WTC11 (cell line): ENCODE measurements around the gene GALM.

Experiments used
- CTCF ChIP-seq: fragments of 200-600 bp; IDR thresholded peaks from 2 replicates; pipeline ENCODE4 v1.8.0; 2022; ENCODE audit warnings: antibody characterized with exemption
- FOXP1 ChIP-seq: sonication (generic); formaldehyde crosslinking; IDR thresholded peaks from 2 replicates; pipeline ENCODE4 v1.8.0; 2022; ENCODE audit warnings: missing genetic modification reagents, mild to moderate bottlenecking, moderate library complexity, borderline replicate concordance
- PRDM15 ChIP-seq: sonication (generic); formaldehyde crosslinking; IDR thresholded peaks from 2 replicates; pipeline ENCODE4 v1.8.0; 2022; ENCODE audit warnings: missing genetic modification reagents

DNA sequence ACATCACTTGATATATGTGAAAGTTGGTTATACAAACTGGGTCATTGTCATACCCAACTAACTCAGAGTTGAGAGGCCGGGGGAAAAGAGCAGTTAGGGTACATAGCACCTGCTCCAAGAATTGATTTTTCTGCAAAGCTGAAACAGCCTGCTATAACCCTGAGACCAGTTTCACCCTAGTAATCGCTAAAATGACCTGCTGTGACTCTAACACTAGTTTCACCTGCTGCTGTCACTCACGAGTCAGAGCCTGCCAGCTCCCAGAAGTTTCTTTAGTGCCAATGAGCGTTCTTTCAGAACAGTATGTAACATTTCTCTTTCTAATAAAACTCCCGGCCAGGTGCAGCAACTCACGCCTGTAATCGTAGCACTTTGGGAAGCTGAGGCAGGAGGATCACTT lies 57.3 kb downstream of the GALM start:
- no peak for TF ChIP-seq CTCF
- TF ChIP-seq PRDM15 (CRISPR knock-in tag): no peak
- no peak for TF ChIP-seq FOXP1 (CRISPR knock-in tag)
